H1 (cell line): Measurements from ENCODE around the gene NCK1. TPM values are rescaled to one million over a fixed set of nuclear protein-coding genes. Genes with fewer than 3 reads are reported as not detected.

ENCODE experiments used
- CTCF ChIA-PET: fragments of 300-600 bp; sonication (Branson Sonifier 250); formaldehyde crosslinking; loops from one replicate; lab custom pipeline; 2021; ENCODE audit not compliant: partially characterized antibody; lab: Charles Lee
- POLR2A ChIA-PET: fragments of 300-600 bp; sonication (Branson Sonifier 250); formaldehyde crosslinking; loops from one replicate; lab custom pipeline; 2021; ENCODE audit warnings: inconsistent platforms; ENCODE audit not compliant: partially characterized antibody; lab: Charles Lee
- DNase-seq, 2 experiments: peaks; one replicate each; pipeline versions ENCODE4 v3.0.0 to v3.0.0-alpha.2; 2010 to 2022; ENCODE audit warnings: low spot score in 2 of 2, low read depth in 1 of 2, mixed read lengths in 1 of 2
- FAIRE-seq: peaks from 2 replicates; lab custom pipeline; 2011; peaks lifted over from hg19 to GRCh38; lab: Jason Lieb, UNC
- H2AFZ ChIP-seq: 2 replicates; pipeline ENCODE4 v1.8.1; 2012; ENCODE audit warnings: low read length, inconsistent platforms
- H2AK5ac ChIP-seq: 2 replicates; pipeline ENCODE4 v1.6.1; 2013; ENCODE audit warnings: low read depth, low read length
- H2BK120ac ChIP-seq: replicated peaks from 2 replicates; pipeline ENCODE3; 2013; ENCODE audit warnings: low read depth, low read length, inconsistent platforms
- H2BK12ac ChIP-seq: 2 replicates; pipeline ENCODE4 v1.6.1; 2013; ENCODE audit warnings: low read depth, low read length
- H2BK15ac ChIP-seq: 2 replicates; pipeline ENCODE4 v1.6.1; 2013; ENCODE audit warnings: low read length
- H2BK20ac ChIP-seq: 2 replicates; pipeline ENCODE4 v1.6.1; 2013; ENCODE audit warnings: low read length
- H2BK5ac ChIP-seq: 2 replicates; pipeline ENCODE4 v1.6.1; 2013; ENCODE audit warnings: low read depth, low read length
- H3K14ac ChIP-seq: 2 replicates; pipeline ENCODE4 v1.6.1; 2013; ENCODE audit warnings: inconsistent platforms; ENCODE audit not compliant: insufficient read length
- H3K18ac ChIP-seq: 2 replicates; pipeline ENCODE4 v1.6.1; 2013; ENCODE audit warnings: low read length; ENCODE audit errors: extremely low read depth
- H3K23ac ChIP-seq: 2 replicates; pipeline ENCODE4 v1.6.1; 2013; ENCODE audit warnings: inconsistent platforms; ENCODE audit not compliant: insufficient read length
- H3K23me2 ChIP-seq: 2 replicates; pipeline ENCODE4 v1.6.1; 2013; ENCODE audit warnings: low read depth, low read length
- H3K27ac ChIP-seq: 2 replicates; pipeline ENCODE4 v1.6.1; 2011; ENCODE audit warnings: low read depth, low read length, inconsistent platforms
- H3K27me3 ChIP-seq, 4 experiments: replicated peaks in 1 of 4; 1 replicate in 1 of 4; 2 replicates in 3 of 4; pipeline versions ENCODE4 v1.6.1 to v1.8.1; 2011 to 2013; ENCODE audit warnings: low read length in 3 of 4, mild to moderate bottlenecking in 3 of 4, inconsistent platforms in 2 of 4, mixed read lengths in 2 of 4, moderate library complexity in 1 of 4; ENCODE audit not compliant: control insufficient read depth in 3 of 4, insufficient read depth in 3 of 4; ENCODE audit errors: extremely low read depth in 1 of 4
- H3K36me3 ChIP-seq, 4 experiments: 2 replicates each; pipeline versions ENCODE4 v1.6.1 to v1.8.1; 2011 to 2013; ENCODE audit warnings: mild to moderate bottlenecking in 4 of 4, low read length in 3 of 4, moderate library complexity in 2 of 4, control low read depth in 1 of 4, inconsistent platforms in 1 of 4; ENCODE audit not compliant: insufficient read depth in 4 of 4, control insufficient read depth in 2 of 4
- H3K4ac ChIP-seq: replicated peaks from 2 replicates; pipeline ENCODE3; 2013; ENCODE audit warnings: low read length, low read depth, mixed read lengths, inconsistent platforms; ENCODE audit not compliant: insufficient read length
- H3K4me1 ChIP-seq, 4 experiments: replicated peaks in 1 of 4; 1 replicate in 1 of 4; 2 replicates in 3 of 4; pipeline versions ENCODE4 v1.6.1 to v1.8.1; 2011 to 2013; ENCODE audit warnings: low read length in 3 of 4, inconsistent platforms in 2 of 4, mixed read lengths in 1 of 4; ENCODE audit not compliant: insufficient read depth in 4 of 4, control insufficient read depth in 3 of 4
- H3K4me2 ChIP-seq, 2 experiments: 2 replicates each; pipeline versions ENCODE4 v1.6.1 to v1.8.1; 2011 to 2013; ENCODE audit warnings: low read depth in 2 of 2, low read length in 2 of 2, control low read depth in 1 of 2, inconsistent platforms in 1 of 2, mild to moderate bottlenecking in 1 of 2; ENCODE audit not compliant: insufficient read depth in 1 of 2
- H3K4me3 ChIP-seq, 4 experiments: fragments of 200-600, 300-600 bp in 1 of 4; sonication (generic), shearing (Covaris generic), sonication (Bioruptor Twin) in 1 of 4; 2 replicates each; pipeline versions ENCODE4 v1.5.1 to v1.8.1; 2011 to 2016; ENCODE audit warnings: low read length in 4 of 4, low read depth in 3 of 4, control low read depth in 2 of 4, inconsistent platforms in 2 of 4, mild to moderate bottlenecking in 2 of 4, mixed read lengths in 1 of 4, moderate library complexity in 1 of 4; ENCODE audit not compliant: insufficient read depth in 2 of 4; ENCODE audit errors: extremely low read depth in 1 of 4
- H3K56ac ChIP-seq: replicated peaks from 2 replicates; pipeline ENCODE3; 2013; ENCODE audit warnings: low read depth, mild to moderate bottlenecking, mixed read lengths, low read length, inconsistent platforms; ENCODE audit not compliant: insufficient read length
- H3K79me1 ChIP-seq: 2 replicates; pipeline ENCODE4 v1.6.1; 2013; ENCODE audit warnings: low read depth, low read length, control low read depth
- H3K79me2 ChIP-seq, 2 experiments: 2 replicates each; pipeline versions ENCODE4 v1.6.1 to v1.8.1; 2012 to 2013; ENCODE audit warnings: low read length in 2 of 2, mild to moderate bottlenecking in 2 of 2, inconsistent platforms in 1 of 2; ENCODE audit not compliant: insufficient read depth in 2 of 2, control insufficient read depth in 1 of 2
- H3K9ac ChIP-seq, 4 experiments: replicated peaks in 1 of 4; 1 replicate in 1 of 4; 2 replicates in 3 of 4; pipeline versions ENCODE4 v1.6.1 to v1.8.1; 2011 to 2013; ENCODE audit warnings: low read depth in 3 of 4, low read length in 3 of 4, control low read depth in 2 of 4, mild to moderate bottlenecking in 2 of 4, moderate library complexity in 2 of 4, inconsistent platforms in 1 of 4; ENCODE audit errors: extremely low read depth in 1 of 4
- H3K9me3 ChIP-seq, 2 experiments: 2 replicates each; pipeline versions ENCODE4 v1.6.1 to v1.8.1; 2012 to 2013; ENCODE audit warnings: mild to moderate bottlenecking in 2 of 2, moderate library complexity in 2 of 2, control low read depth in 1 of 2, inconsistent platforms in 1 of 2, low read depth in 1 of 2, low read length in 1 of 2, mixed read lengths in 1 of 2; ENCODE audit not compliant: insufficient read depth in 2 of 2
- H4K20me1 ChIP-seq, 2 experiments: replicated peaks in 1 of 2; 2 replicates each; pipeline versions ENCODE3 to v1.8.1; 2011 to 2013; ENCODE audit warnings: inconsistent platforms in 2 of 2, low read length in 2 of 2, mild to moderate bottlenecking in 1 of 2; ENCODE audit not compliant: insufficient read depth in 2 of 2, control insufficient read depth in 1 of 2
- H4K5ac ChIP-seq: 2 replicates; pipeline ENCODE4 v1.6.1; 2013; ENCODE audit warnings: low read length, low read depth, mixed read lengths, inconsistent platforms; ENCODE audit not compliant: insufficient read length
- H4K8ac ChIP-seq: 2 replicates; pipeline ENCODE4 v1.8.0; 2013; ENCODE audit warnings: mild to moderate bottlenecking, moderate library complexity, low read length, inconsistent platforms; ENCODE audit not compliant: insufficient read depth; ENCODE audit errors: extremely low read depth
- H4K91ac ChIP-seq: replicated peaks from 2 replicates; pipeline ENCODE3; 2013; ENCODE audit warnings: low read length, mixed read lengths, inconsistent platforms; ENCODE audit not compliant: insufficient read length
- ATF3 ChIP-seq: IDR thresholded peaks from 2 replicates; pipeline ENCODE4 v1.6.1; 2011; ENCODE audit warnings: low read depth, mild to moderate bottlenecking, low read length; ENCODE audit not compliant: insufficient read depth
- CTCF ChIP-seq, 3 experiments: IDR thresholded peaks; 1 replicate in 2 of 3; 2 replicates in 1 of 3; pipeline versions ENCODE4 v1.5.1 to v1.6.1; 2011; ENCODE audit warnings: low read length in 3 of 3, mild to moderate bottlenecking in 3 of 3, inconsistent platforms in 2 of 3, low read depth in 1 of 3, moderate library complexity in 1 of 3; ENCODE audit not compliant: insufficient read depth in 1 of 3; ENCODE audit errors: control extremely low read depth in 1 of 3
- JUN ChIP-seq: IDR thresholded peaks from 2 replicates; pipeline ENCODE4 v1.6.1; 2011; ENCODE audit warnings: low read depth, mild to moderate bottlenecking, improper control_type of control experiment, low read length
- KDM5A ChIP-seq: fragments of 200-600 bp; IDR thresholded peaks from 2 replicates; pipeline ENCODE4 v1.7.1; 2012; ENCODE audit warnings: mild to moderate bottlenecking, low read length, inconsistent platforms, mixed read lengths
- MAX ChIP-seq: IDR thresholded peaks from 2 replicates; pipeline ENCODE4 v1.6.1; 2012; ENCODE audit warnings: inconsistent platforms
- NRF1 ChIP-seq: IDR thresholded peaks from 2 replicates; pipeline ENCODE4 v1.6.1; 2011; ENCODE audit warnings: mild to moderate bottlenecking, low read depth, low read length, improper control_type of control experiment
- POU5F1 ChIP-seq: IDR thresholded peaks from 2 replicates; pipeline ENCODE4 v1.6.1; 2011; ENCODE audit warnings: low read depth, mild to moderate bottlenecking, low read length, moderate library complexity
- SAP30 ChIP-seq: fragments of 300-600 bp; sonication (generic); IDR thresholded peaks from 2 replicates; pipeline ENCODE4 v1.7.1; 2012; ENCODE audit warnings: low read length, moderate library complexity, mild to moderate bottlenecking, inconsistent platforms; ENCODE audit not compliant: insufficient read depth, insufficient replicate concordance
- SIN3A ChIP-seq, 2 experiments: IDR thresholded peaks in 1 of 2; conservative IDR thresholded peaks in 1 of 2; 2 replicates each; pipeline ENCODE4 v1.6.1; 2011 to 2012; ENCODE audit warnings: low read length in 2 of 2, improper control_type of control experiment in 1 of 2, low read depth in 1 of 2, mild to moderate bottlenecking in 1 of 2
- USF2 ChIP-seq: IDR thresholded peaks from 2 replicates; pipeline ENCODE4 v1.6.1; 2011; ENCODE audit warnings: low read length, improper control_type of control experiment
- polyA plus RNA-seq, 7 experiments: library from polyadenylated mRNA; depleted of rRNA in 3 of 7; stranded (reverse) in 5 of 7; unstranded in 2 of 7; fragments of >200 nt in 5 of 7; fragments of 200-250 nt in 2 of 7; gene quantifications; 1 replicate in 5 of 7; 2 replicates in 1 of 7; 4 replicates in 1 of 7; pipeline versions ENCODE4 v1.2.1 to v1.2.3, GENCODE V29; 2011 to 2013; ENCODE audit warnings: missing spikeins in 2 of 7, mixed read lengths in 2 of 7
- total RNA-seq: library from RNA; stranded (reverse); fragmentation: NEBNext Ultra II Directional; extraction: Animal tissue kit (Norgen Biotek cat#: 25700); gene quantifications from 2 replicates; pipeline ENCODE4 v1.2.1, GENCODE V29; 2021

The NCK1 gene
- total and polyA plus RNA-seq, 2 of the 8 experiments (the other 6 are each of a cell fraction or from before 2014, with no cell fraction given) = 10.0 to 28.5 TPM

GRCh38 chr3:136949146-136949545 lies 87.1 kb downstream of the NCK1 start:
- Histone ChIP-seq H2AK5ac (no peak overlapping the region), H2BK12ac (no peak overlapping the region), H3K27ac (no peak overlapping the region), H3K4ac (no peak overlapping the region), H3K9me3 (no peaks in the 10 kb centered on the region), H4K91ac (no peak overlapping the region), H2BK5ac (no peak overlapping the region), H2AFZ (no peak overlapping the region), H4K5ac (no peak overlapping the region), H3K79me2 (0 out of 4 replicates have a peak, but pooled peaks cover 0 to 4% of the 10 kb centered on the region in 2 experiments), H3K4me2 (no peak overlapping the region), H3K27me3 (no peaks in the 10 kb centered on the region), H2BK20ac (no peak overlapping the region), H3K18ac (no peak overlapping the region), H3K23me2 (no peaks in the 10 kb centered on the region), H3K23ac (no peak overlapping the region), H3K14ac (no peak overlapping the region), H3K4me3 (no peak overlapping the region), H3K56ac (no peak overlapping the region), H3K36me3 (peaks cover 0 to 4% (median 3%) of the 10 kb centered on the region in 4 experiments; a peak in 2 of 8 replicates), H3K9ac (no peak overlapping the region), H3K79me1 (no peaks in the 10 kb centered on the region), H2BK120ac (no peak overlapping the region), H4K8ac (no peak overlapping the region), H4K20me1 (no peaks in the 10 kb centered on the region), H3K4me1 (no peaks in the 10 kb centered on the region), H2BK15ac (no peak overlapping the region)
- ChIA-PET POLR2A (no interaction called here), CTCF (interaction anchor here (0.7 to 2.1 kb wide), 2 partner anchors 9 to 11 kb away, joined by 3 to 4 read pairs; partner anchors contain the start of gene IL20RB)
- FAIRE-seq = no peak
- DNase-seq = no peak
- TF ChIP-seq CTCF (IDR thresholded peaks at IDR 0.05; ENCODE audit: control extremely low read depth in 1 of 3, insufficient read depth in 1 of 3, low read depth in 1 of 3, low read length in 3 of 3) (no peak), SIN3A (conservative IDR thresholded peaks at IDR 0.05 in 1 of 2, IDR thresholded peaks at IDR 0.05 in 1 of 2; ENCODE audit: low read depth in 1 of 2, low read length in 2 of 2) (no peak), USF2 (no peak), ATF3 (no peak), POU5F1 (no peak), SAP30 (no peak), KDM5A (no peak), JUN (no peak), NRF1 (no peak), MAX (no peak)
